Parathyroid adenoma (tissue), 2 donors: ENCODE measurements around the gene ZCCHC14.

Experiments used
- H2AFZ ChIP-seq: fragments of 300-600 bp; sonication (generic); one replicate; pipeline ENCODE4 v1.7.0; 2017; ENCODE audit warnings: antibody characterized with exemption, mild to moderate bottlenecking
- H3K27ac ChIP-seq: fragments of 300-600 bp; sonication (generic); one replicate; pipeline ENCODE4 v1.7.0; 2017
- H3K27me3 ChIP-seq: fragments of 300-600 bp; sonication (generic); one replicate; pipeline ENCODE4 v1.7.0; 2017; ENCODE audit warnings: low read length; ENCODE audit not compliant: control insufficient read depth, insufficient read depth
- H3K36me3 ChIP-seq: fragments of 300-600 bp; sonication (generic); one replicate; pipeline ENCODE4 v1.7.0; 2017; ENCODE audit warnings: low read length; ENCODE audit not compliant: control insufficient read depth, insufficient read depth
- H3K4me1 ChIP-seq: fragments of 300-600 bp; sonication (generic); one replicate; pipeline ENCODE4 v1.7.0; 2017; ENCODE audit warnings: control low read depth
- H3K4me2 ChIP-seq: fragments of 300-600 bp; sonication (generic); one replicate; pipeline ENCODE4 v1.7.0; 2017; ENCODE audit warnings: low read length
- H3K4me3 ChIP-seq: fragments of 300-600 bp; sonication (generic); one replicate; pipeline ENCODE4 v1.7.0; 2017; ENCODE audit warnings: low read depth, low read length
- H3K79me2 ChIP-seq: fragments of 300-600 bp; sonication (generic); one replicate; pipeline ENCODE4 v1.7.0; 2017; ENCODE audit warnings: control low read depth
- H3K9ac ChIP-seq: fragments of 300-600 bp; sonication (generic); one replicate; pipeline ENCODE4 v1.7.0; 2017; ENCODE audit warnings: mild to moderate bottlenecking
- H3K9me3 ChIP-seq: fragments of 300-600 bp; sonication (generic); one replicate; pipeline ENCODE4 v1.7.0; 2017; ENCODE audit warnings: low read length; ENCODE audit not compliant: control insufficient read depth
- TF ChIP-seq, protein P1 (sequence below): fragments of 300-600 bp; sonication (generic); IDR thresholded peaks from one replicate; pipeline ENCODE4 v1.7.0; 2017; ENCODE audit warnings: antibody characterized with exemption, mild to moderate bottlenecking
- donor health status: primary hyperparathyroidism.

The ZCCHC14 gene

GRCh38 chr16:87533061-87533460 lies 40.2 kb upstream of the ZCCHC14 start:
- Histone ChIP-seq H3K36me3 (no peaks in the 10 kb centered on the region), H3K4me1 (no peaks in the 10 kb centered on the region), H2AFZ (no peak overlapping the region), H3K79me2 (no peaks in the 10 kb centered on the region), H3K27ac (no peak overlapping the region), H3K27me3 (no peaks in the 10 kb centered on the region), H3K9ac (no peak overlapping the region), H3K4me2 (no peak overlapping the region), H3K9me3 (no peaks in the 10 kb centered on the region), H3K4me3 (no peak overlapping the region)
- TF ChIP-seq, protein P1, sequence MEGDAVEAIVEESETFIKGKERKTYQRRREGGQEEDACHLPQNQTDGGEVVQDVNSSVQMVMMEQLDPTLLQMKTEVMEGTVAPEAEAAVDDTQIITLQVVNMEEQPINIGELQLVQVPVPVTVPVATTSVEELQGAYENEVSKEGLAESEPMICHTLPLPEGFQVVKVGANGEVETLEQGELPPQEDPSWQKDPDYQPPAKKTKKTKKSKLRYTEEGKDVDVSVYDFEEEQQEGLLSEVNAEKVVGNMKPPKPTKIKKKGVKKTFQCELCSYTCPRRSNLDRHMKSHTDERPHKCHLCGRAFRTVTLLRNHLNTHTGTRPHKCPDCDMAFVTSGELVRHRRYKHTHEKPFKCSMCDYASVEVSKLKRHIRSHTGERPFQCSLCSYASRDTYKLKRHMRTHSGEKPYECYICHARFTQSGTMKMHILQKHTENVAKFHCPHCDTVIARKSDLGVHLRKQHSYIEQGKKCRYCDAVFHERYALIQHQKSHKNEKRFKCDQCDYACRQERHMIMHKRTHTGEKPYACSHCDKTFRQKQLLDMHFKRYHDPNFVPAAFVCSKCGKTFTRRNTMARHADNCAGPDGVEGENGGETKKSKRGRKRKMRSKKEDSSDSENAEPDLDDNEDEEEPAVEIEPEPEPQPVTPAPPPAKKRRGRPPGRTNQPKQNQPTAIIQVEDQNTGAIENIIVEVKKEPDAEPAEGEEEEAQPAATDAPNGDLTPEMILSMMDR, result no peak

GRCh38 chr16:87531418-87531817 lies 38.6 kb upstream of the ZCCHC14 start:
- no peak overlapping the region for H2AFZ ChIP-seq
- TF ChIP-seq, protein P1, result no peak

DNA sequence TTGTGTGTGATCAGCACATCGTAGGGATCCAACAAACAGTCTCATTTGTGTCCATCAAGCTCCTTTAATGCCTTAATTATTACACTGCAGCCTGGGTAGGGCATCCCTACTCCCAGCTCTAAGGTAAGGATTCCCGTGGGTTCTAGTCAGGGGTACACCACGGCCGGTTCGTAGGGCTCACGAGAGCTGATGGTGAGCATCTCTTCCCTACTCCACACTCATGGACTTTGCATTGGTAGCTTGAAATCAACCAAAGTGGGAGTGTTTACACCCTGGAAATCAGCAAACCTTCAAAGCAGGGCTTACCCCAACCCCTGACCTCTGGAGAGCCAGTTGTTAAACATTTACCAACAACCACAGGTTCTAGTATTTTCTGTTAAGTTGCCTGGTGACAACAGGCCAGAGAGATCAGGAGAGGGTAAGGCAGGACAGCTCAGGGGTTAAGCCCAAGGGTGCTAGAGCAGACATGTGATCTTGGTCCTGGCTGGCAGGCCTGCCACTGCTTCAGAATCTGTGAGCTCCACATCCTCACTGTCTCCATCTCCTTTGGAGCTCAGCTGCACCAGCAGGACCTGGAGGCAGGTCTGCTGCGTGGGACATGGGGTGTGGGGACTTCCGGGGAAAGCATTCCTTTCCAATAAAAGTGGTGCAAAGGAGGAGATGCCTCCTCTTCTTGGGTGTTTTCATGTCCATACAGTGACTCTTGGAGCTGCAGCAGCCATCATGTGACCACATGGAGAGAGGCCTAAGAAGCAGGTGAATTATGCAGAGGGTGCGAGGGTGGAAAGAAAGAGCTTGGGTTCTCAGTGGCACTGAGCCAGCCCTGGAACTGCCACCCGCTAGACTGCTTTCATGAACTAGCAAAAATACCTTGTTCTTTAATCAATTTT lies 36.1 kb upstream of the ZCCHC14 start:
- H3K4me2 ChIP-seq, result no peak overlapping the region
- no peak overlapping the region for H3K4me3 ChIP-seq
- H3K27ac ChIP-seq, result no peak overlapping the region

More at GRCh38 chr16:87531418-87531817, 38.6 kb upstream of the ZCCHC14 start:
- H3K27me3 ChIP-seq, result no peaks in the 10 kb centered on the region
- no peak overlapping the region for H3K9ac ChIP-seq
- no peaks in the 10 kb centered on the region for H3K9me3 ChIP-seq
- H3K4me3 ChIP-seq, result no peak overlapping the region
- H3K4me1 ChIP-seq, result no peaks in the 10 kb centered on the region
- no peak overlapping the region for H3K27ac ChIP-seq
- H3K79me2 ChIP-seq, result no peaks in the 10 kb centered on the region
- H3K4me2 ChIP-seq, result no peak overlapping the region
- H3K36me3 ChIP-seq, result no peaks in the 10 kb centered on the region

GRCh38 chr16:87527055-87527724 lies 34.4 kb upstream of the ZCCHC14 start:
- H3K9ac ChIP-seq, result no peak overlapping the region
- TF ChIP-seq, protein P1, result no peak
- H2AFZ ChIP-seq, result no peak overlapping the region
- H3K27ac ChIP-seq, result no peak overlapping the region
- no peaks in the 10 kb centered on the region for H3K9me3 ChIP-seq
- no peaks in the 10 kb centered on the region for H3K4me1 ChIP-seq
- no peaks in the 10 kb centered on the region for H3K79me2 ChIP-seq
- no peaks in the 10 kb centered on the region for H3K36me3 ChIP-seq
- no peak overlapping the region for H3K4me2 ChIP-seq
- no peak overlapping the region for H3K4me3 ChIP-seq
- no peaks in the 10 kb centered on the region for H3K27me3 ChIP-seq

More for the DNA sequence above, 36.1 kb upstream of the ZCCHC14 start:
- Histone ChIP-seq H3K9me3 (no peaks in the 10 kb centered on the region), H2AFZ (no peak overlapping the region), H3K4me1 (no peaks in the 10 kb centered on the region), H3K27me3 (no peaks in the 10 kb centered on the region), H3K79me2 (no peaks in the 10 kb centered on the region), H3K9ac (no peak overlapping the region), H3K36me3 (no peaks in the 10 kb centered on the region)
- TF ChIP-seq, protein P1, result no peak
